IPS DF 6.9 (cell line): ENCODE results near the gene B3GNT5.

Experiments
- DNase-seq: peaks from one replicate; pipeline ENCODE4 v3.0.0-alpha.2; 2013; ENCODE audit warnings: low read depth, low spot score
- H3K27ac ChIP-seq: one replicate; pipeline ENCODE4 v1.5.1; 2013; ENCODE audit warnings: low read length, control low read depth
- H3K27me3 ChIP-seq: 2 replicates; pipeline ENCODE4 v1.6.1; 2013; ENCODE audit warnings: mild to moderate bottlenecking, low read length; ENCODE audit not compliant: control insufficient read depth, insufficient read depth
- H3K36me3 ChIP-seq: 2 replicates; pipeline ENCODE4 v1.6.1; 2013; ENCODE audit warnings: low read length; ENCODE audit not compliant: control insufficient read depth, insufficient read depth
- H3K4me1 ChIP-seq: 2 replicates; pipeline ENCODE4 v1.6.1; 2013; ENCODE audit warnings: low read length; ENCODE audit not compliant: control insufficient read depth, insufficient read depth
- H3K4me3 ChIP-seq: 2 replicates; pipeline ENCODE4 v1.5.1; 2013; ENCODE audit warnings: mild to moderate bottlenecking, low read length
- H3K9me3 ChIP-seq: 2 replicates; pipeline ENCODE4 v1.6.1; 2013; ENCODE audit warnings: low read length, inconsistent platforms; ENCODE audit not compliant: control insufficient read depth, insufficient read depth
- WGBS: extraction: QIAGEN DNeasy Blood & Tissue Kit; methylation state at CpG from one replicate; pipeline ENCODE4 v1.1.7; 2013; ENCODE audit warnings: mixed read lengths, missing lambda C conversion rate; ENCODE audit not compliant: insufficient read length, insufficient coverage; 5-methylcytosine and 5-hydroxymethylcytosine counted together

Gene B3GNT5

DNA sequence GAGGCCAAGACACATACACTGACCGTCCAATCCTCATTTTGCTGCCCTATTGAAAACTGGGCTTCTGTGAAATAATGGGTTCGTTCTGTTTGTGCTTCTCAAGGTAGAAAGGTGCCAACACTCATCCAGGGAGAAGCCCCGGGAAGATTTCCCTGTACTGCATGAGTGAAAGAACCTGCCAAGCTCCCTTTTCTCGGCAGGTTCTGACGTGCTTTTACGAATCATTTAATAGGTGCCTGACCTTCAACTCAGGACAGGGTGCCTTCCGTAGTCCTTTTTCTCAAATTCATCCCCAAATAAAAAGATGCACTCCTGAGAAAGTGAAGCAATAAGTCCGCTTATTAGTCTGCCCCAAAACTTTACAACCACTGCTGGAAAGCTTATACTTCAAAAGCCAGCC is 64.2 kb downstream of the B3GNT5 start:
- H3K27ac ChIP-seq: no peak overlapping the region
- WGBS: no CpG with 5 or more reads among the region's 8 CpGs
- no peaks in the 10 kb centered on the region for H3K27me3 ChIP-seq
- H3K9me3 ChIP-seq: no peaks in the 10 kb centered on the region
- H3K36me3 ChIP-seq: no peaks in the 10 kb centered on the region
- no peak for DNase-seq
- 0 out of 2 replicates have a peak, but pooled peaks cover 1% of the 10 kb centered on the region for H3K4me1 ChIP-seq
- H3K4me3 ChIP-seq: no peak overlapping the region

DNA sequence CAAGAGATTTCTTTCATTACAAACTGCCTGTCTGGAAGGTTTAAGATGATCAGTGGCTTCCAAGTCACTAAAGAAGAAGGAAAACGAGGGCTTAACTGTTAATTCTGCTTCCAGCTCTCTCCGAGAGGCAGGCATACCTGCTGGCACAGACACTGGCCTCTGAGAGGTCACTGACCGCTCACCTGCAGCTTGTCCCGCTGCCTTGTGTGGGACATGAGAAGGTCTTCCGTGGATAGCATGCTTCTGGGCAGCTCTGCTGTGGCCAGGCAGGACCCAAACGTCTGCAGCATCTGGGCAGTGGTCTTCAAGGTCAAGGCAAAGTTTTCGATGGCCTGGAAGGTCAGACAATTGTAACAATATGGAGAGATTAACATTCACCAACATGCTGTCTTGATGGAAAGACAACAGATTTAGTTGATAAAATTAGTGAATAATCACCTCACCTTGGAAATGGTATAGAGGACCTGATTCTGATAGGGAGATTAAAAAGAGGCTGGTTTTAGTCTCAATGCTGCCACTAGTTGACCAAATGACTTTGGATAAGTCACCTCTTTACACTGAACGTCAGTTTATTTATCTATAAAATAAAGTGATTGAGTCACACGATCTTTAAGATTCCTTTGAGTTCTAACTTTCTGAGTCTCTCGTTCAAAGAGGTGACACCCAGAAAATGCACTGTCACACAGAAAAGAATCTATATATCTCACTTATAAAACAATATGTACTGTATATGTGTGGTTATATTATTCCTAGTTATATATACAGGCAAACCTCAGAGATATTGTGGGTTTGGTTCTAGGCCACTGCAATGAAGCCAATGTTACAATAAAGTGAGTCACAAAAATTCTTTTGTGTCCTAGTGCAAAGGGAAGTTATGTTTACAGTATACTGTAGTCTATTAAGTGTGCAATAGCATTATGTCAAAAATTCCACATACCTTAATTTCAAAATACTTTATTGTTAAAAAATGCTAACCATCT is 65.1 kb downstream of the B3GNT5 start:
- no peaks in the 10 kb centered on the region for H3K27me3 ChIP-seq
- DNase-seq: no peak
- 0 out of 2 replicates have a peak, but pooled peaks cover 1% of the 10 kb centered on the region for H3K4me1 ChIP-seq
- no peaks in the 10 kb centered on the region for H3K9me3 ChIP-seq
- WGBS: no CpG with 5 or more reads among the region's 10 CpGs
- no peak overlapping the region for H3K27ac ChIP-seq
- no peak overlapping the region for H3K4me3 ChIP-seq
- no peaks in the 10 kb centered on the region for H3K36me3 ChIP-seq

DNA sequence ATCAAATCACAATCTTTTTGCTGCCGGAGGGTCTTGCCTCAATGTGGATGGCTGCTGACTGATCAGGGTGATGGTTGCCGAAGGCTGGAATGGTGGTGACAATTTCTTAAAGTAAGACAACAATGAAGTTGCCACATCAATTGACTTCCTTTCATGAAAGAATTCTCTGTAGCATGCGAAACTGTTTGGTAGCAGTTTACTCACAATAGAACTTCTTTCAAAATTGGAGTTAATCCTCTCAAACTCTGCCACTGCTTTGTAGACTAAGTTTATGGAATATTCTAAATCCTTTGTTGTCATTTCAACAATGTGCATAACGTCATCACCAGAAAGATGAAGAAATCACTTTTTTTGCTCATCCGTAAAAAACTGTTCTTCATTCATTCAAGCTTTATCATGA is 65.8 kb downstream of the B3GNT5 start:
- WGBS: no CpG with 5 or more reads among the region's 5 CpGs
- Histone ChIP-seq H3K9me3 (no peaks in the 10 kb centered on the region), H3K36me3 (no peaks in the 10 kb centered on the region), H3K27ac (no peak overlapping the region), H3K27me3 (no peaks in the 10 kb centered on the region), H3K4me1 (no peaks in the 10 kb centered on the region), H3K4me3 (no peak overlapping the region)
- DNase-seq: no peak

DNA sequence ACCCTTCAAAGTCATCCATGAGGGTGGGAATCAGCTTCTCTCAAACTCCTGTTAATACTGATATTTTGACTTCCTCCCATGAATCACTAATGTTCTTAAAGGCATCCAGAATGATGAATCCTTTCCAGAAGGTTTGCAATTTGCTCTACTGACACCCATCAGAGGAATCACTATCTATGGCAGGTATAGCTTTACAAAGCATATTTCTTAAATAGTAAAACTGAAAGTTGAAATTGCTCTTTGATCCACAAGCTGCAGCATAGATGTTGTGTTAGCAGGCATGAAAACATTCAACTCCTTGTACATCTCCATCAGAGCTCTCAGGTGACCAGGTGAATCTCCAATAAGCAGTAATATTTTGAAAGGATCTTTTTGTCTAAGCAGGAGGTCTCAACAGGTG is 66.3 kb downstream of the B3GNT5 start:
- H3K4me1 ChIP-seq: no peaks in the 10 kb centered on the region
- H3K27me3 ChIP-seq: no peaks in the 10 kb centered on the region
- H3K4me3 ChIP-seq: no peak overlapping the region
- H3K36me3 ChIP-seq: no peaks in the 10 kb centered on the region
- no peak for DNase-seq
- no peaks in the 10 kb centered on the region for H3K9me3 ChIP-seq
- H3K27ac ChIP-seq: no peak overlapping the region
